ENCODE data around the gene BRIX1.
A peak's percentile ranks its signal among the peaks of the same experiment; 100 is the strongest.

Gene BRIX1

DNA sequence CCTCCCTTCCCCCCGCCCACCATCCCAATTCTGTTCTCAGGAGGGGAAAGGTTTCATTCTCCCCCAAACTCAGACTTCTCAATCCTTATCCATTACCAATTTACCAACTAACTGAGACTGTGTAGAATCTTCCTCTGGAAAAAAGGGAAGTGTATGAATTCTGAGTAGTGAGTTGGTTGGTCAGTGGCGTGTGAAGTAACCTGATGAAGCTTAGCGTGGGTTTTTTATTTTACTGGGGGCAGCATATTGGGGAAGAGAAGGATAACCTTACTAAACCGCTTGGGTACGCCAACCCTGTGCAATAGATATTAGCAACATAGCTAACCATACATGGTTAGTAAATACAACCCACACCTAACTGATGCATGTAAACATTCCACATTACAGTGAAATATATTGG is 12.8 kb downstream of the BRIX1 start:
- H3K4me1 ChIP-seq (ENCODE audit: control insufficient read depth, insufficient read depth, low read length), result no peaks in the 10 kb centered on the region; the same call in 1 of the 2 replicates
- no peak overlapping the region for H3K4me3 ChIP-seq (ENCODE audit: low read length)
- peaks cover 3% of the 10 kb centered on the region; the same call in 1 of the 2 replicates for H3K36me3 ChIP-seq (ENCODE audit: control insufficient read depth, insufficient read depth, low read length)
- no peak overlapping the region for H3K27ac ChIP-seq (ENCODE audit: low read length)
- no CpG with 5 or more reads among the region's 5 CpGs for WGBS (ENCODE audit: insufficient coverage, insufficient read length)
- no peaks in the 10 kb centered on the region for H3K27me3 ChIP-seq (ENCODE audit: control insufficient read depth, insufficient read depth, low read length)
- H3K9me3 ChIP-seq (ENCODE audit: control insufficient read depth, insufficient read depth, low read length), result no peaks in the 10 kb centered on the region
- no peak for DNase-seq (ENCODE audit: low read depth, low spot score)

DNA sequence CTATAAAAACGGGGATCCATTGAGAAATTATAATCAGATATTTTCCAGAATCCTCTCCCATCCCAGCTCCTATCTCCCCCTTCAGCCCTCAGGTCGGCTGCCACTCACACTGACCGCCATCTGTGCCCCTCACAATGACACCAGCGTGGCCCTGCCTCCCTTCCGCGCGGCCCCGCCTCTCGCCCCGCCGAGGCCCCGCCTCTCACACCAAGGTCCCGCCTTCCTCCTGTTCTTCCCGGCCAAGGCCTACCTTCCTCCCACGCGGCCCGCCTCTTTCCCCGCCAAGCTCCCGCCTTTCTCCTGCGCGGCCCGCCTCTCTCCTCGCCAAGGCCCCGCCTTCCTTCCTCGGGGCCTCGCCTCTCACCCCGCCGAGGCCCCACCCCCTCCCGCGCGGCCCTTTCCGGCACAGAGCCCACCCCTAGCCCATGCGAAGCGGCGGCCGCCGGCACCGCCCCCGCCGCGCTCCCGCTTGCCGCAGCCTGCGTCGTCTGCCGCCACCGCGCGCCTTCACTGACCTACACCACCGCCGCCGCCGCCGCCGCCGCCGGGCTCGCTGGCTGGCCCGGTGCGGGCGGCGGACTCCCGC is 13.7 kb downstream of the BRIX1 start, which contains the start of gene DNAJC21:
TSS of gene DNAJC21 (plus strand) at position 426 of the 586 bp plus-strand sequence. CDS start 261 bp downstream, outside the sequence.
- H3K27ac ChIP-seq (ENCODE audit: low read length), result no peak within 1 kb of the TSS
- peak; percentile 84 for DNase-seq (ENCODE audit: low read depth, low spot score)
- WGBS (ENCODE audit: insufficient coverage, insufficient read length), result no CpG with 5 or more reads among the region's 63 CpGs

DNA sequence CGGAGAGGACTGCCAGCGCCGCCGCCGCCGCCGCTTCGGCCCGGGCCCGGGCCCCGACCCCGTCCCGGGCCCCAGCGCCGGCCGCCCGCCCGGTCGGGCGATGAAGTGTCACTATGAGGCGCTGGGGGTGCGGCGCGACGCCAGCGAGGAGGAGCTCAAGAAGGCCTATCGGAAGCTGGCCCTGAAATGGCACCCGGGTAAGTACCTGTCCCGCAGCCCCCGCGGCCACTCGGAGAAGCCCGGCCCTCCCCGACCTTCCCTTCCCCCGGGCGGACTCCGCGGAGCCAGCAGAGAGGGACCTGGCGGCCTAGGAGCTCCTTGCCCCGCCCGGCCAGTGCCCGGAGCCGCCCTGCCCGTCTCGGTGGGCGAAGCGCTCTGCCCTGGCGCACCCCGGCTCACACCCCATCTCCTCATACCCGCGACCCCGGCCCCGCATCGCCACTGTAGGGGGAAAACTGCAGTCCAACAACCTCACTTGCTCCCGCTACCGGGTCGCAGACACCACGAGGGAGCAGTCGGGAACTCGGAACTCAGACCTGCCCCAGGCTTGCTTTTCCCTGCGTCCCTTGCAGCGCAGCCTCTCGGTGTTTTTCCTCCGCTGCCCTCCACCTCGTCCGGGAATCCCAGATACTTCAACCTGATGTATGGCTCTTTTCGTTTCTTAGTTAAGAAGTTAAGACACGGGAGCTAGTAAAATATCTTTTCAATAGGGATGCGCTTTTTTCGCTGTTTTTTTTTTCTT is 14.4 kb downstream of the BRIX1 start:
- H3K27ac ChIP-seq (ENCODE audit: low read length), result no peak overlapping the region
- peaks cover 2% of the 10 kb centered on the region; the same call in 1 of the 2 replicates for H3K36me3 ChIP-seq (ENCODE audit: control insufficient read depth, insufficient read depth, low read length)
- no peaks in the 10 kb centered on the region for H3K27me3 ChIP-seq (ENCODE audit: control insufficient read depth, insufficient read depth, low read length)
- no peak for DNase-seq (ENCODE audit: low read depth, low spot score)
- H3K9me3 ChIP-seq (ENCODE audit: control insufficient read depth, insufficient read depth, low read length), result no peaks in the 10 kb centered on the region
- no CpG with 5 or more reads among the region's 70 CpGs for WGBS (ENCODE audit: insufficient coverage, insufficient read length)
- peak overlapping the region; percentile 68 for H3K4me3 ChIP-seq (ENCODE audit: low read length)
- no peaks in the 10 kb centered on the region; the same call in 1 of the 2 replicates for H3K4me1 ChIP-seq (ENCODE audit: control insufficient read depth, insufficient read depth, low read length)

More for the DNA sequence above, 13.7 kb downstream of the BRIX1 start, which contains the start of gene DNAJC21:
- H3K9me3 ChIP-seq (ENCODE audit: control insufficient read depth, insufficient read depth, low read length), result no peaks in the 10 kb centered on the region
- no peaks in the 10 kb centered on the region for H3K27me3 ChIP-seq (ENCODE audit: control insufficient read depth, insufficient read depth, low read length)
- peaks cover 2% of the 10 kb centered on the region; the same call in 1 of the 2 replicates for H3K36me3 ChIP-seq (ENCODE audit: control insufficient read depth, insufficient read depth, low read length)
- peak within 1 kb of the TSS; percentile 68 for H3K4me3 ChIP-seq (ENCODE audit: low read length)
- H3K4me1 ChIP-seq (ENCODE audit: control insufficient read depth, insufficient read depth, low read length), result no peaks in the 10 kb centered on the region; the same call in 1 of the 2 replicates

DNA sequence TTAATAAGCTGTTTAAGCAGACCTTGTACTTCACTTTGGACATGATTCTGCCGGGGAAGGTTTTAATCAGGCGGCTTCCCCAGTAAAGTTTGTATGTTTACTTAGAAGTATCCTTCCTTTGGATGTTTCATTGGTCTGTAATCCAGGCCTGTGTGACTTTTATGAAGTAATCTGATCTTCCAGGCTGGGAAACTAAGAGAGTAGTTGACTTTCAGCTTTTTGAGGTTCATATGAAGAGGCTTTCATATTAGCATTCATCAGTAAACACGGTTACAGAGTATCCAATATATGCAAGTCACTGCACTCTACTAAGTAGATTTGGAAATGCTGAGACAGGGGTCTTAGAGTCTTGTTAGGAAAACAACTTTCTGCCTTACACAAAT is 14.9 kb downstream of the BRIX1 start:
- no peaks in the 10 kb centered on the region; the same call in 1 of the 2 replicates for H3K4me1 ChIP-seq (ENCODE audit: control insufficient read depth, insufficient read depth, low read length)
- H3K27ac ChIP-seq (ENCODE audit: low read length), result no peak overlapping the region
- DNase-seq (ENCODE audit: low read depth, low spot score), result no peak
- no peaks in the 10 kb centered on the region for H3K9me3 ChIP-seq (ENCODE audit: control insufficient read depth, insufficient read depth, low read length)
- peaks cover 2% of the 10 kb centered on the region; the same call in 1 of the 2 replicates for H3K36me3 ChIP-seq (ENCODE audit: control insufficient read depth, insufficient read depth, low read length)
- no CpG with 5 or more reads among the region's 3 CpGs for WGBS (ENCODE audit: insufficient coverage, insufficient read length)
- peak overlapping the region; percentile 68; the same call in 1 of the 2 replicates for H3K4me3 ChIP-seq (ENCODE audit: low read length)
- no peaks in the 10 kb centered on the region for H3K27me3 ChIP-seq (ENCODE audit: control insufficient read depth, insufficient read depth, low read length)

DNA sequence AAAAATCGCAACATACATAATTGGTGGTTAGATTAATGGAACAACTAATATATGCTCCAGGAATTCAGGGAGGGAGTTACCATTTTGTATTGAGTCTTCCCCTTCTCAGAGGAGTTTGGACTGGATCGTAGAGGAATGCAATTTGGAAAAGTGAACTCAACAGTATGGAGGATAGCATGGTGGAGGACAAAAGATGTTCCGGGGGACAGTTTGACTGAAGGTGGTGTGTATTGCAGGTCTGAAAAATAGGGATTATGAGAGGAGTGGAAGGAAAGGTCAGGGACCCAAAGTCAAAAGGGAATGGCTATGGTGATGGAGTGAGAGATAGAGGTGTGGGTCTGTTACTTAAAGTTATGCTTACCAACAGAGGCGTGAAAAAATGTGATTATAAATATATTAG is 15.4 kb downstream of the BRIX1 start:
- Histone ChIP-seq H3K27me3 (ENCODE audit: control insufficient read depth, insufficient read depth, low read length) (no peaks in the 10 kb centered on the region), H3K9me3 (ENCODE audit: control insufficient read depth, insufficient read depth, low read length) (no peaks in the 10 kb centered on the region), H3K4me3 (ENCODE audit: low read length) (peak overlapping the region; percentile 68; the same call in 1 of the 2 replicates), H3K36me3 (ENCODE audit: control insufficient read depth, insufficient read depth, low read length) (no peaks in the 10 kb centered on the region), H3K27ac (ENCODE audit: low read length) (no peak overlapping the region), H3K4me1 (ENCODE audit: control insufficient read depth, insufficient read depth, low read length) (no peaks in the 10 kb centered on the region; the same call in 1 of the 2 replicates)
- DNase-seq (ENCODE audit: low read depth, low spot score), result no peak
- WGBS (ENCODE audit: insufficient coverage, insufficient read length), result no CpG with 5 or more reads among the region's 4 CpGs

DNA sequence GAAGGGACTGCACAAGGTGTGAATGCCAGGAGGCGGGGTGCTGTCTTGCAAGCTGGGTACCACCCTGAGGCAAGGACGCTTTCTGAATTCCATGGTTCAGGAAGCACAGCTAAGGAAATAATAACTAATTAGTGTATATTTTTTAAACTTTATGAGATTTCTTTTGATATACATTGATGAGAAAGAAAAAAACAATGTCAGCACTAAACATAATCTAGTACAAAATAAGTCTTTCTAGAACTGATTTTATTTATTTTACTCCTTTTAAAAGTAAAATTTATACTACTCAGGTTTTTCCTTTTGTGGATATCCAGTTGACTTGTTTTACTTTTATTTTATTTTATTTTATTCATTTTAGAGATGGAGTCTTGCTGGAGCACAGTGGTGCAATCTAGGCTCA is 17.4 kb downstream of the BRIX1 start:
- H3K9me3 ChIP-seq (ENCODE audit: control insufficient read depth, insufficient read depth, low read length), result no peaks in the 10 kb centered on the region
- no peaks in the 10 kb centered on the region; the same call in 1 of the 2 replicates for H3K4me1 ChIP-seq (ENCODE audit: control insufficient read depth, insufficient read depth, low read length)
- no CpG with 5 or more reads among the region's 2 CpGs for WGBS (ENCODE audit: insufficient coverage, insufficient read length)
- no peak overlapping the region for H3K4me3 ChIP-seq (ENCODE audit: low read length)
- no peaks in the 10 kb centered on the region for H3K27me3 ChIP-seq (ENCODE audit: control insufficient read depth, insufficient read depth, low read length)
- H3K27ac ChIP-seq (ENCODE audit: low read length), result no peak overlapping the region
- DNase-seq (ENCODE audit: low read depth, low spot score), result no peak
- peaks cover 4% of the 10 kb centered on the region for H3K36me3 ChIP-seq (ENCODE audit: control insufficient read depth, insufficient read depth, low read length)

DNA sequence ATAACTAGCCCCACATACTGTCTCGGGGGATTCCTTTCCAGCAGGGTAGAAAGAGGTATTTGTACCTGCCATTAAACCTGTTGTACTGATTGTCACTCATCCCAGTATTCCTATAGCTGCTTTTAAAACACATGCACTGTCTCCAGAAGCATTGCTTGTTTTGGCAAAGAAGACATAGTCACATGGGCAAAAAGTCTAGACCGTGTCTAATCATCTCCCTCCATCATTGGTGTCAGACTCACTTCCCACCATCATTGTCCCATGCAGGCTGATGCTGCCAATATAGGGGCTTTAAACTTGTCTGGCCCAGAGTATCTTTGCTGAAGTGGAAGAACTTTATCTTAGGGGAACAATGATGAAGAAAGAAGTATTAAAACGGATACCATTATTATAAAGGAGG is 26.4 kb downstream of the BRIX1 start:
- H3K4me3 ChIP-seq (ENCODE audit: low read length), result no peak overlapping the region
- H3K27me3 ChIP-seq (ENCODE audit: control insufficient read depth, insufficient read depth, low read length), result no peaks in the 10 kb centered on the region
- H3K4me1 ChIP-seq (ENCODE audit: control insufficient read depth, insufficient read depth, low read length), result no peaks in the 10 kb centered on the region
- DNase-seq (ENCODE audit: low read depth, low spot score), result no peak
- peaks cover 7% of the 10 kb centered on the region for H3K36me3 ChIP-seq (ENCODE audit: control insufficient read depth, insufficient read depth, low read length)
- no peaks in the 10 kb centered on the region for H3K9me3 ChIP-seq (ENCODE audit: control insufficient read depth, insufficient read depth, low read length)
- 100% methylated on average over 1 of the region's 3 CpGs for WGBS (ENCODE audit: insufficient coverage, insufficient read length)
- no peak overlapping the region for H3K27ac ChIP-seq (ENCODE audit: low read length)

DNA sequence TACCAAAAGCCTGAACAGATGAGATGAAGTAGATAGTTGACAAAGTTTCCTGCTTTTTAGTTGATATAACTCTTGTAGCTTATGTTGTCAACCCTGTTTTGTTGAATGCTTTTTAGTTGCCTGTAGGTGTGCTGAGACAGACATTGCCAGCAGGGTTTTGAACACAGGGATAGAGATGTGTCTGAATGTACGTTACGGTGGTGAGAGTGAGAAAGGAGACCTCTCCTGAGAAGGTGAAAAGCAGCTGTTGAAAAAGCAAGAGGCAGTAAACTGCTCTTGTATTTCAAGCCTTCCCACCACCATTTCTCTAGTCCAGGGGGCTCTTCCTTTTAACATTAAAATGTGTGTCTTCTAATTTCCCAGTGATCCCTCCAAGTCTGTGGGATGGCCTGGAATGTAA is 28.5 kb downstream of the BRIX1 start:
- DNase-seq (ENCODE audit: low read depth, low spot score), result no peak
- H3K9me3 ChIP-seq (ENCODE audit: control insufficient read depth, insufficient read depth, low read length), result no peaks in the 10 kb centered on the region
- no CpG with 5 or more reads among the region's 2 CpGs for WGBS (ENCODE audit: insufficient coverage, insufficient read length)
- peaks cover 3% of the 10 kb centered on the region; the same call in 1 of the 2 replicates for H3K36me3 ChIP-seq (ENCODE audit: control insufficient read depth, insufficient read depth, low read length)
- H3K27me3 ChIP-seq (ENCODE audit: control insufficient read depth, insufficient read depth, low read length), result no peaks in the 10 kb centered on the region
- no peak overlapping the region for H3K4me3 ChIP-seq (ENCODE audit: low read length)
- H3K27ac ChIP-seq (ENCODE audit: low read length), result no peak overlapping the region
- no peaks in the 10 kb centered on the region for H3K4me1 ChIP-seq (ENCODE audit: control insufficient read depth, insufficient read depth, low read length)

DNA sequence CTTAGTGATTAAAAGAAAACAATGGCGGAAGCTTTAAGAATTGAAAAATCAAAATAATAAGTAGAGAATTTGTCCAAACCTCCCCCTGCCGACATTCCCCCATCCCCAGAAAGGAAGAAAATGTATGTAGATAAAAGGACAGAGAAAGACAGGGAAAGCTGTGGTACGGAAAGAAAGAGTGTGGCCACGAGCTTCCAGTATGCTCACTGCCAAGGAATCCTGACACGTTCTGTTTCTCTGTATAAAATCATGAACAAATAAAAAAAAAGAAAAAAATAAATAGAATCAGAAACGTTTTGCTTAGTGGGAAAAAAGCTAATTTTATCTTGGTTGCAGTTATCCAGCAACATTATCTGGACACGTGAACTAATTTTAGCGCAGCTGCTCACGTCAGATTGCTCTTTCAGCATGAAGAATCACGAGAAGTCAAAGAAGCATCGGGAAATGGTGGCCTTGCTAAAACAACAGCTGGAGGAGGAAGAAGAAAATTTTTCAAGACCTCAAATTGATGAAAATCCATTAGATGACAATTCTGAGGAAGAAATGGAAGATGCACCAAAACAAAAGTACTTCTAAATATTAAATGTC is 29.0 kb downstream of the BRIX1 start:
- Histone ChIP-seq H3K4me3 (ENCODE audit: low read length) (no peak overlapping the region), H3K36me3 (ENCODE audit: control insufficient read depth, insufficient read depth, low read length) (peaks cover 3% of the 10 kb centered on the region; the same call in 1 of the 2 replicates), H3K27ac (ENCODE audit: low read length) (no peak overlapping the region), H3K9me3 (ENCODE audit: control insufficient read depth, insufficient read depth, low read length) (no peaks in the 10 kb centered on the region), H3K27me3 (ENCODE audit: control insufficient read depth, insufficient read depth, low read length) (no peaks in the 10 kb centered on the region), H3K4me1 (ENCODE audit: control insufficient read depth, insufficient read depth, low read length) (no peaks in the 10 kb centered on the region)
- no CpG with 5 or more reads among the region's 11 CpGs for WGBS (ENCODE audit: insufficient coverage, insufficient read length)
- DNase-seq (ENCODE audit: low read depth, low spot score), result no peak

DNA sequence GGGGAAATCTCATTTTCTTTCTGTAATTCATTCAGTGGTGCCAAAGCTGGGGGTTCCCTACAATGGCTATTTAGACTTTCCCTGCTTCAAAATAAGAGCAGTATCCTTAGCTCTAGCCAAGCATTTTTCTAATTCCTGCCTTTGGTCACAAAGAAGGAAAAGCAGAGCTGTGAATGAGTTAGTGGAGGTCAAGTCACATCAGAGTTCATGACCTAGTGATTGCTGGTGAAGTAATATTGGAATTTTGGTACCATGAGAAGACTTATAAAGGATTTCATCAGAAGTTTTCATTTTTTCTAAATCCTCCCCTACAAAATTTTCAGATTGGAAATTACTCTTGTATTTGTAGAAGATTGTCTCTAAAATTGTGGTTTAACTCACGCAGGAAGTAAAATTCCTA is 41.8 kb downstream of the BRIX1 start:
- no peaks in the 10 kb centered on the region for H3K4me1 ChIP-seq (ENCODE audit: control insufficient read depth, insufficient read depth, low read length)
- H3K27ac ChIP-seq (ENCODE audit: low read length), result no peak overlapping the region
- H3K27me3 ChIP-seq (ENCODE audit: control insufficient read depth, insufficient read depth, low read length), result no peaks in the 10 kb centered on the region
- no peak for DNase-seq (ENCODE audit: low read depth, low spot score)
- H3K9me3 ChIP-seq (ENCODE audit: control insufficient read depth, insufficient read depth, low read length), result no peaks in the 10 kb centered on the region
- H3K36me3 ChIP-seq (ENCODE audit: control insufficient read depth, insufficient read depth, low read length), result no peaks in the 10 kb centered on the region; the same call in 1 of the 2 replicates
- WGBS (ENCODE audit: insufficient coverage, insufficient read length), result no CpG with 5 or more reads among the region's 1 CpG
- H3K4me3 ChIP-seq (ENCODE audit: low read length), result no peak overlapping the region

Data from iPS DF 6.9 (cell line).